Activated gamma-delta T cell treated with anti-CD3 and anti-CD28 coated beads, Interleukin-2, amount 50 U/mL, for 16 hours (primary cell): ENCODE results near the gene TRAM2.

Source experiments
- DNase-seq: peaks from one replicate; pipeline ENCODE4 v3.0.0-alpha.2; 2020; ENCODE audit warnings: low read depth

The TRAM2 gene

GRCh38 chr6:52566853-52567279 lies 10.0 kb downstream of the TRAM2 start:
- no peak for DNase-seq

GRCh38 chr6:52566201-52566600 lies 10.7 kb downstream of the TRAM2 start:
- no peak for DNase-seq

DNA sequence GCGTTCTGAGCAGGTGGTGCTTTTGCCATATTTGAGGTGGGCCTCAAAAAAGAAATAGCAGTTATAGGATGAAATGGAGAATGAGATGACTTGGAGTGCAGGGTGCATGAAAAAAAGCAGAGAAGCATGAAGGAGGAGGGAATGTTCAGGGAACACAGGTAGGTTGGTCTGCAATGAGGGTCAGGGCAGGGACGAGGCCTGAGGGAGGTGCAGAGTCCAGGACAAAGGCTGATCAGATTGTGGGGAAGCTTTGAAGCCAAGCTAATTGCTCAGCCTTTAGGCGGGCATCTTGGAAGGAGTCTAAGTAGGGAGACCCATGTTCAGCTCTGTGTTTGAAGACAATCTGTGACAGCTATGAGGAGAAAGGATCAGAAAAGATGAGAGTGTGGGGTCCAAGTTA lies 12.0 kb downstream of the TRAM2 start:
- DNase-seq: no peak

GRCh38 chr6:52562911-52563310 lies 13.9 kb downstream of the TRAM2 start:
- no peak for DNase-seq

DNA sequence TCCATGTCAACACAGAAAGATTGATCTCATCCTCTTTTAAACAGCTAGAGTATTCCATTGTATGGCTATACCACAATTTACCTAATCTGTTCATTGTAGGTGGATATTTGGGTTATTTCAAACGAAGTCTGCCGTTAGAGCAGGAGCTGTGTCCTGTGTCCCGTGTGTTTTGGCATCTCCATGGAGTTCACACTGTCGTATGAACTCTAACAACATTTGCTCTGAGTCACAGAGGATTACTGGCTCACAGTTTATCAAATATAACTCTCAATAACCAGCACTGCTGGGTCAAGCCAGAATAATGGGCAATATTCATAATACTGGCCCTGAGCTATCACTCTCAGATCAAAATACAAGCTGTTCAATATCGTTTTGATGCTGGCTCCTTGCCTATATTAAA lies 16.4 kb downstream of the TRAM2 start:
- DNase-seq: no peak

DNA sequence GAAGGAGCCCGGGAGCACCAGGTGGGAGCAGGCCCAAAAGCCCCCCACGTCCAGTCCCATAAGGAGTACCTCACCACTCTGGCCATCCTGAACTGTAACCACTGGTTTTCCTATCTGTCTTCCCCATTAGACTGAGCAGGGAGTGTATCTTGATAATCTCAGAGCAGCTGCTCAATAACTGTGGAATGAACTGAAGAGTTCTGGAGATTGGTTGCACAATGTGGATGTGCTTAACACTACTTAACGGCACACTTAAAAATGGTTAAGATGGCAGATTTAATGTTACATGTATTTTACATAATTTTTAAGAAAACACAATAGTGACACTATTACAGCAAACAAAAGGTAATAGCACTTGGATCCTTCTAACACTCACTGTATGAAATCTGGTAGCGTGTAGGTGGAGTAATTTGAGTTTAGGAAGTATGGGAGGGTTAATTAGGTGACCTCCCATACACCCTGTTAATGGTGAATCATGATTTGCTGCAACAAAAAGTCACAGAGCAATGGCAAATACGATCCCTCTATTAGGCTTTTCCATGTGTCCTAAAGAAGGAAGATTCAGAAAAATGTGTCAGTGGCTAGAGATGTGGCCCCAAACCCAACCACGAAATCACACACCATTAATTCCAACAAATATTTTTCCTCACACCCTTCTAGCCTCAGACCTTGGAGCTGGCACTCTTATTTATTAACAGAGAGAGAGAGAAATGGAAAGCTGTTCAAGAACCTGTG lies 18.4 kb downstream of the TRAM2 start:
- no peak for DNase-seq

DNA sequence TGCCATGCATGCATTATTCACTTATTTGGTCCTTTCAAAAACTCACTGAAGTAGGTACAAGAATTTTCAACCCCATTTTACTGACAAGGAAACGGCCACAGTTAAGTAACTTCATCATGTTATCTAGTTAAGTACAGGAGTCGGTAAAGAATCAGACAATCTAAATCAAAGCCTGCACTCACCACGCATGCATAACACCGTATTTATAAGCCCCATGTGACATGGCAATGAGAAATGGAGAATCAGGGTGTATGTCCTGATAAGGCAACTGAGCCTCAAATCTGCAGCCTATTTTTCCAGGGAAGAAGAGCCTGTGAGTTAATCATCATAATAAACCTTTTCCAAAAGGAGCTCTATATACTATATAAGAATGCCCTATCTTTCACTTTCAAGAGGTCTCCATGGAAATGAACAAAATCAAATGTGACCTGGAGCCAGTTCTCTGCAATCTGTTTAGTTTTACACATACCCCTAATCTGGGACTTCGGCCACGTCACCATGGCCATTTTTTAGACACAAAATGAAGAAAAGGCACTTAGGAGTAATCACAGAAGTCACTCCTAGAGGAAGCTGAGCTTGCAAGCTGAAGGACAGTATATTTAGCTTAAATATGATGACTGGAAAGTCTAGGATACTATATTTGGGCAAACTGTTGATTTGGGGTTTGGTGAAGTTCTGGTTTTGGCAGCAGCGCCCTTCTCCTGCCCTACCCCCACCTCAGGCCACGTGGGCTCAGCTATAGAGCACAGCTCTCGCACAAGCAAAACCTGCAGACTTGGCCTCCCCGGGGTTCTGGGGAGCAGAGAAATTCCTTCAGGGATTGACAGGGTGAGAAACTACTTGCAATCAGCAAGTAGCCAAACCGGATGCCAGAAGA lies 19.2 kb downstream of the TRAM2 start:
- DNase-seq: no peak

DNA sequence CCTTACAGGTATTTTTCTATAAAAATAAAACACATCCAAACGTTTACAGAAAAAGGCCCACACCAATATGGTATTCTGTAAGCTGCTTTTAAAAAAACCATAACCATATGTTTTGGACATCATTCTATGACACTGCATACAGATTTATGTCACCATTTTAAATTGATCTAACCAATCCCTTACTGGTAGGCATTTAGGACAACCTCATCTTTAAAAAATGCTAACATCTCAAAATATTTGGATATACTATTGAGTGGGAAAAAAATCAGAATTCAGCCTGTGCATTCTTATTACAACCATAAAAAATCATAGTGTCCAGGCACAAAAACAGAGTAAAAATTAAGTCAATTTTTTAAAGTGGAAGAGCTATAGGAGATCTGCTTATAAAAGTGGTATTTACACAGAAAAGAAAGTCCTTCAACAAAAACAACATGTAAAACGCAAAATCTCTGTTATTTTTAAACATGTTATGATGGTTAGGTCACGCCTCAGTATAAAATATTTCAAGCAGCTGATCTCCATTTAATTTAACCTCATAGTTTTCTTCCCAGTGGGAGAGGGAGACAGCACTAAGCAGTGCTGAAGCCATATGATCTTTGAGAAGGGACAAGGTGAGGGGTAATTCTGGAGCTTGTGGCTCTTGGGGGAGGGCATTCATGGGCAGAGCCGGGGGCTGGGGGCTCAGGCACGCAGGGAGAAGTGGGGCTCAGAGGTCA lies 21.2 kb downstream of the TRAM2 start:
- DNase-seq: no peak

GRCh38 chr6:52554684-52555280 lies 22.1 kb downstream of the TRAM2 start:
- DNase-seq: no peak

GRCh38 chr6:52553719-52554118 lies 23.1 kb downstream of the TRAM2 start:
- no peak for DNase-seq

DNA sequence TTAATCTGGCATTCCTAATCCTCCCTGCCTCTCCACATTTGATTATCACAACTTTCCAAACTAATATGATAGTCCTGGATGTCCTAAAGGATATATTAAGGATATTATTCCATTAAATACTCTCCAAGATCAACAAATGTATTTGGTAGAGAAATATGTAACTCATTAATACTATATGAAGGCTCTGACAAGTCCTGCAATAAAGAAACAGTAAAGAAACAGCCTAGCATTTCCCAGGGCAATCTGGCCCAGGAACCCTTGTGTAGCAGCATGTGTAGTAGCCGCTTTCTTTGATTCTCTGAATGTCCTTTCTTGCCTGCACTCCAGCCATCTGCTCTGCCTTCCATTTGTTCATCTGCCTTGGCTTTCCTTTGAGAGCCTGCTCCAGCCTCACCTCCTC lies 23.7 kb downstream of the TRAM2 start:
- DNase-seq: no peak

DNA sequence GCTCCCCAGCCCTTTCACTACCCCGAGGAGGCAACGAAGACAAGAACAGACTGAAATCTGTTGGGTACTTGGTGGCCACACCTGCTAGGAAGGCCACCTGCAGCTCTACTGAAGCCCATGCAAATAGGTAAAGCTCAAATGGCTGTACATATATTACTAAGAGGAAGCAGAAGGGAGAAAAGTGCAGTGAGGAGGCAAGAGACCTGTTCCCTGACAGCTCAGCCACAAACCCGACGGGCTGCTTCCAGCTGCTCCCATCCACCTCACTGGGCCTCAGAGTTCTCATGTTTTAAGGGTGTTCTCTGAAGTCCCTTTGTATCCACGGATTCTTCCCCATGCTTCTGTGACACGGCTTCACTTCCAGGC lies 24.6 kb downstream of the TRAM2 start:
- DNase-seq: no peak

DNA sequence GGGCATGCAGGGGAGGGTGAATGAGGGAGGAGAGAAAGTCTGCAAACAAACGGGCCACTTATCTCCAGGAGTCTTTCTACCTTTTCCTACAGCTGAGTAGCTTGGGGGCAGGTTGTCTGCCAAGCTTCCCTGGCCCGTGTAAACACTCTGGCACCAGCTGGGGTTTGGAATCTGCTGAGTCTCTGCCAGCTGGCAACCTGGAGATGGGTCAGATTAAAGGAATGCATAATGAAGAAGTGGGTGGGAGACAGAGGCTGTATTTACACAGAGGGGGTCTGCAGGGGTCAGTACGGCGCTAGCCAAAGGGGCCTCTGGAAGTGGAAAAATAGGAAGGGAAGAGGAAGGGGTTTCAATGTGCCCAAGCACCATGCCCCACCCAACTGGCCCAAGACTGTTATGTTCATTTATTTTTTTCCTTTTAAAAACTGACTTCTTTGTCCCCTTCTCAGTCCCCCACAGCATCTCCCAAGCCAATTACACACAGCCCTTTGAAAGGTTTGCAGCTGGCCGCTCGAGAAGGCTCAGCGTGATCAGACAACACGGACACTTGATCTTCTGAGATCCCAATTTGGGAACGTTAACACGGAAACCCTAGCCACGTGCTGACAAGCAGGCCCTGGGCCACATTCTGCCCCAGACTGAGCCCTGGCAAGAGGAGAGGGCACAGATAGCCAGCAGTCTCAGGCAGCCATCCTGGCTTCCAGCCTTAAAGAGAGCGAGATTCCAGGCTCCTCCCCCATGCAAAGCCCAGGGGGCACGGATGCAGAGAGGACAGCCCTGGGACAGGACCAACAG lies 25.2 kb downstream of the TRAM2 start:
- DNase-seq: no peak

GRCh38 chr6:52550870-52551269 lies 26.0 kb downstream of the TRAM2 start:
- no peak for DNase-seq

DNA sequence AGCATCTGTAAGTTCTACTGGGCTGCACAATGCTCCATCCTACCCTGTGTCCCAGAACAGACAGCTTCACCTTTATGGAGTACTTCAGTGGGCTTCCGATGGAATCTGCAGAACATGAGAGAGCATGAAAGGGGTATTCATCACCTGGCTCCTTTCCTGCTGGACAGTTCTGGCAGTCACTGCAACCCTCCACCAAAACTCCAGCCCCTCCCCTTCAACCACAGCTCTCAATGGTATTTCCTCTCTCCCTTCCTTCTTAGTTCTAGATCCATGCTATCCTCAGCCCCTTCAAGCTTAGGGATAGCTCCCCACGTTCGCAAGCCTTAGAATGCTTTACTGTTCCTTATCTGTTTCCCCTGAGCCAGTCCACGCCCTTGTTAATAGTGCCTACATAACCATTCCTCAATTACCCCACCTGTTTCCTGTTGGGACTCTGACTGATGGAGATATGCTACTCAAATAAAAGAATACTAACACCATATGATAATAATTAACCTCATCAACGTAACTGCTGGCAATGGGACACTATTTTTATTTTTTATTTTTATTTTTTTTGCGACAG lies 26.8 kb downstream of the TRAM2 start:
- no peak for DNase-seq

- DNase-seq: no peak
Measured at GRCh38 chr6:52549428-52549827, 27.4 kb downstream of the TRAM2 start.

DNA sequence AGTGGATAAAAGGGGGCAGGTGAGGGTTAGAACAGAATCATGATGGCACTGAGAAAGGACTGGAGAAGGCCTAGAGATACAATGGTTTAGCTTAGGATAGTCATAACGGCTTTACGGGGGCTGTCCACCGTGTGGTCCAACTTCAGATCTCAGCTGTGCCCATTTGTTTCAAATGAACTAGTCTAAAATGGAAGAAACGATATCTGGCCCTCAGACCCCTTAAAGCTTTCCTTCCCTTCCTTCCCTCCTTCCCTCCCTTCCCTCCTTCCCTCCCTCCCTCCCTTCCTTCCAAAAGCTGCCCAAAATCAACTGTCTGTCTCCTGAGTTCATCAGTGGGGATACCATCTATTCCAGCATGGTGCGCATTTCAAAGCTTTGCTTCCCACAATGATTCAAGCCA lies 27.9 kb downstream of the TRAM2 start:
- no peak for DNase-seq

- DNase-seq: no peak
Measured at GRCh38 chr6:52548353-52548713, 28.5 kb downstream of the TRAM2 start.

- DNase-seq: no peak
Measured at GRCh38 chr6:52547647-52548352, 29.1 kb downstream of the TRAM2 start.

DNA sequence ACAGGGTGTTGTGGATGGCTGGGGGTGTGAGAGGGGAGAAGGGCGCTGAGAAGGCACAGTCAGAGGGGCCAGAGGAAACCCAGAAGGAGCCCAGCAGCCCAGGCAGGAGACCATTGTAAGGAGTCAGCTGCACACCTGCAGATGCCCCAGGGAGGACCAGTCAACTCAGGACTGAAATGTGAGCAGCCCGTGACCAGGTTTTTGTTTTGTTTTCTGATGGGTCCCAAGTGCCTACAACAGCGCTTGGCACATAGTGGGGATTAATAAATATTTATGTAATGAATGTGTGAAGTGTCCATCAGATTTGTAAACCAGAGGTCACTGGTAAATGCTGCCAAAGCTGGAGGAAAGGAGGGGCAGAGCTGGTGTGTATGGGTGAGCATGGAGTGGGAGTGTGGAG lies 30.2 kb downstream of the TRAM2 start:
- no peak for DNase-seq

GRCh38 chr6:52546192-52546591 lies 30.7 kb downstream of the TRAM2 start:
- DNase-seq: no peak
